PC-3 (cell line): Measurements from ENCODE around the gene JCHAIN. TPM values are rescaled to one million over a fixed set of nuclear protein-coding genes. Genes with fewer than 3 reads are reported as not detected.
A peak's percentile ranks its signal among the peaks of the same experiment; 100 is the strongest.

ENCODE experiments used
- ATAC-seq: fragments of 200-7000 bp; cut with Tn5 transposase; 2 replicates; pipeline ENCODE4 v1.9.1; 2020; ENCODE audit warnings: mild to moderate bottlenecking, moderate library complexity
- BruUV-seq: library from RNA; stranded (reverse); fragments of 400-500 nt; replicated peaks from 2 replicates; lab custom pipeline; 2021; lab: Mats Ljungman, UMichigan
- CTCF ChIA-PET: fragments of 300-600 bp; sonication (Branson Sonifier 250); formaldehyde crosslinking; loops from one replicate; lab custom pipeline; 2022; ENCODE audit warnings: antibody characterized with exemption; lab: Charles Lee
- POLR2A ChIA-PET: fragments of 300-600 bp; sonication (Branson Sonifier 250); formaldehyde crosslinking; loops from one replicate; lab custom pipeline; 2022; ENCODE audit warnings: antibody characterized with exemption; ENCODE audit not compliant: unreplicated experiment; lab: Charles Lee
- DNase-seq: peaks from one replicate; pipeline ENCODE4 v3.0.0-alpha.2; 2015
- H2AFZ ChIP-seq: fragments of 300-600 bp; sonication (generic); 2 replicates; pipeline ENCODE4 v1.6.0; 2016; ENCODE audit warnings: antibody characterized with exemption, low read length
- H3F3A ChIP-seq: fragments of 300-600 bp; sonication (generic); one replicate; pipeline ENCODE4 v1.6.0; 2017; ENCODE audit warnings: antibody characterized with exemption, low read length, control low read depth, mild to moderate bottlenecking; ENCODE audit not compliant: unreplicated experiment
- H3K27ac ChIP-seq: fragments of 300-600 bp; sonication (generic); 2 replicates; pipeline ENCODE4 v1.5.1; 2016; ENCODE audit warnings: mild to moderate bottlenecking, low read length
- H3K27me3 ChIP-seq: fragments of 300-600 bp; sonication (generic); 2 replicates; pipeline ENCODE4 v1.6.1; 2016; ENCODE audit warnings: low read length, mixed read lengths
- H3K36me3 ChIP-seq: fragments of 300-600 bp; sonication (generic); 2 replicates; pipeline ENCODE4 v1.6.1; 2016; ENCODE audit warnings: low read depth, mixed run types, low read length, mixed read lengths
- H3K4me1 ChIP-seq: fragments of 300-600 bp; sonication (generic); 2 replicates; pipeline ENCODE4 v1.5.1; 2016; ENCODE audit warnings: low read length; ENCODE audit not compliant: insufficient read depth
- H3K4me2 ChIP-seq: fragments of 300-600 bp; sonication (generic); 2 replicates; pipeline ENCODE4 v1.6.0; 2016; ENCODE audit warnings: low read length
- H3K4me3 ChIP-seq: fragments of 300-600 bp; sonication (generic); 2 replicates; pipeline ENCODE4 v1.5.1; 2016; ENCODE audit warnings: mild to moderate bottlenecking, low read length, mixed read lengths
- H3K79me2 ChIP-seq: fragments of 300-600 bp; sonication (generic); 2 replicates; pipeline ENCODE4 v1.6.1; 2017; ENCODE audit warnings: low read length, mixed read lengths
- H3K9ac ChIP-seq: fragments of 300-600 bp; sonication (generic); 2 replicates; pipeline ENCODE4 v1.6.0; 2016; ENCODE audit warnings: mild to moderate bottlenecking, low read length
- H3K9me2 ChIP-seq: fragments of 300-600 bp; sonication (generic); replicated peaks from 2 replicates; pipeline ENCODE4 v1.6.1; 2016; ENCODE audit warnings: mixed run types, low read length, mixed read lengths
- H3K9me3 ChIP-seq: fragments of 300-600 bp; sonication (generic); 2 replicates; pipeline ENCODE4 v1.6.1; 2016; ENCODE audit warnings: low read length, mixed read lengths
- H4K20me1 ChIP-seq: fragments of 300-600 bp; sonication (generic); 2 replicates; pipeline ENCODE4 v1.6.1; 2016; ENCODE audit warnings: low read length, mixed read lengths
- EZH2 ChIP-seq: fragments of 300-600 bp; sonication (generic); IDR thresholded peaks from one replicate; pipeline ENCODE4 v1.6.1; 2017; ENCODE audit warnings: antibody characterized with exemption, mild to moderate bottlenecking, low read length; ENCODE audit not compliant: unreplicated experiment
- EZH2phosphoT487 ChIP-seq: fragments of 300-600 bp; sonication (generic); IDR thresholded peaks from 2 replicates; pipeline ENCODE4 v1.6.1; 2018; ENCODE audit warnings: mild to moderate bottlenecking, antibody characterized with exemption, low read length, borderline replicate concordance
- intact Hi-C: fragments of 100-400 bp; cut with micrococcal nuclease; formaldehyde crosslinking; loops from 2 replicates; pipeline ENCODE4 v1.9.0; 2023
- total RNA-seq: library from RNA; depleted of rRNA; stranded (reverse); fragments of >200 nt; gene quantifications from 2 replicates; pipeline ENCODE4 v1.2.3, GENCODE V29; 2014
- TF ChIP-seq, protein P1 (sequence below): fragments of 300-600 bp; sonication (generic); conservative IDR thresholded peaks from 2 replicates; pipeline ENCODE4 v1.5.1; 2017; ENCODE audit warnings: antibody characterized with exemption, low read depth, mild to moderate bottlenecking, low read length

The JCHAIN gene
- total RNA-seq, 1 experiment from 2014 or later: not detected

DNA sequence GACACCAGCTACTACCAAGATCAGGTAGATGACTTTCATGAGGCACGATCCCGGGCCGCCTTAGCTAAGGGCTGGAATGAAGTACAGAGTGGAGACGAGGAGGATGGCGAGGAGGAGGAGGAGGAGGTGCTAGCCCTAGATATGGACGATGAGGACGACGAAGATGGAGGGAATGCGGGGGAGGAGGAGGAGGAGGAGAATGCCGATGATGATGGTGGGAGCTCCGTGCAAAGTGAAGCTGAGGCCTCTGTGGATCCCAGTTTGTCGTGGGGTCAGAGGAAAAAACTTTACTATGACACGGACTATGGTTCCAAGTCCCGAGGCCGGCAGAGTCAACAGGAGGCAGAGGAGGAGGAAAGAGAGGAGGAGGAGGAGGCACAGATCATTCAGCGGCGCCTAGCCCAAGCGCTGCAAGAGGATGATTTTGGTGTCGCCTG, 22.5 kb upstream of the JCHAIN start:
- Histone ChIP-seq H3K27ac (peak overlapping the region; percentile 68), H3K4me2 (peak overlapping the region; percentile 93), H4K20me1 (peaks cover 16% of the 10 kb centered on the region), H3K36me3 (peaks cover 10% of the 10 kb centered on the region), H3K27me3 (no peaks in the 10 kb centered on the region), H3K9me2 (no peaks in the 10 kb centered on the region), H3K9ac (peak overlapping the region; percentile 94), H3K4me3 (peak overlapping the region; percentile 89), H3F3A (no peaks in the 10 kb centered on the region), H2AFZ (peak overlapping the region; percentile 76), H3K79me2 (peaks cover 49% of the 10 kb centered on the region), H3K4me1 (peaks cover 21% of the 10 kb centered on the region), H3K9me3 (no peaks in the 10 kb centered on the region)
- peak; percentile 5 for ATAC-seq
- POLR2A ChIA-PET: interaction anchor here (0.8 kb wide), 1 partner anchor 321 kb away, joined by 4 read pairs; no protein-coding TSS in a partner anchor
- intact Hi-C loops: loop anchor here (1.0 to 5.0 kb wide), 5 partner anchors 15 to 303 kb away; partner anchors contain the start of genes DCK and GRSF1
- DNase-seq: no peak
- TF ChIP-seq, protein P1, sequence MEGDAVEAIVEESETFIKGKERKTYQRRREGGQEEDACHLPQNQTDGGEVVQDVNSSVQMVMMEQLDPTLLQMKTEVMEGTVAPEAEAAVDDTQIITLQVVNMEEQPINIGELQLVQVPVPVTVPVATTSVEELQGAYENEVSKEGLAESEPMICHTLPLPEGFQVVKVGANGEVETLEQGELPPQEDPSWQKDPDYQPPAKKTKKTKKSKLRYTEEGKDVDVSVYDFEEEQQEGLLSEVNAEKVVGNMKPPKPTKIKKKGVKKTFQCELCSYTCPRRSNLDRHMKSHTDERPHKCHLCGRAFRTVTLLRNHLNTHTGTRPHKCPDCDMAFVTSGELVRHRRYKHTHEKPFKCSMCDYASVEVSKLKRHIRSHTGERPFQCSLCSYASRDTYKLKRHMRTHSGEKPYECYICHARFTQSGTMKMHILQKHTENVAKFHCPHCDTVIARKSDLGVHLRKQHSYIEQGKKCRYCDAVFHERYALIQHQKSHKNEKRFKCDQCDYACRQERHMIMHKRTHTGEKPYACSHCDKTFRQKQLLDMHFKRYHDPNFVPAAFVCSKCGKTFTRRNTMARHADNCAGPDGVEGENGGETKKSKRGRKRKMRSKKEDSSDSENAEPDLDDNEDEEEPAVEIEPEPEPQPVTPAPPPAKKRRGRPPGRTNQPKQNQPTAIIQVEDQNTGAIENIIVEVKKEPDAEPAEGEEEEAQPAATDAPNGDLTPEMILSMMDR: no peak
- no peak for TF ChIP-seq EZH2
- TF ChIP-seq EZH2phosphoT487: no peak
- BruUV-seq: TSS peak; percentile 64
- CTCF ChIA-PET: interaction anchor here (0.6 kb wide), 2 partner anchors 16 to 321 kb away, joined by 3 to 6 read pairs; no protein-coding TSS in a partner anchor

DNA sequence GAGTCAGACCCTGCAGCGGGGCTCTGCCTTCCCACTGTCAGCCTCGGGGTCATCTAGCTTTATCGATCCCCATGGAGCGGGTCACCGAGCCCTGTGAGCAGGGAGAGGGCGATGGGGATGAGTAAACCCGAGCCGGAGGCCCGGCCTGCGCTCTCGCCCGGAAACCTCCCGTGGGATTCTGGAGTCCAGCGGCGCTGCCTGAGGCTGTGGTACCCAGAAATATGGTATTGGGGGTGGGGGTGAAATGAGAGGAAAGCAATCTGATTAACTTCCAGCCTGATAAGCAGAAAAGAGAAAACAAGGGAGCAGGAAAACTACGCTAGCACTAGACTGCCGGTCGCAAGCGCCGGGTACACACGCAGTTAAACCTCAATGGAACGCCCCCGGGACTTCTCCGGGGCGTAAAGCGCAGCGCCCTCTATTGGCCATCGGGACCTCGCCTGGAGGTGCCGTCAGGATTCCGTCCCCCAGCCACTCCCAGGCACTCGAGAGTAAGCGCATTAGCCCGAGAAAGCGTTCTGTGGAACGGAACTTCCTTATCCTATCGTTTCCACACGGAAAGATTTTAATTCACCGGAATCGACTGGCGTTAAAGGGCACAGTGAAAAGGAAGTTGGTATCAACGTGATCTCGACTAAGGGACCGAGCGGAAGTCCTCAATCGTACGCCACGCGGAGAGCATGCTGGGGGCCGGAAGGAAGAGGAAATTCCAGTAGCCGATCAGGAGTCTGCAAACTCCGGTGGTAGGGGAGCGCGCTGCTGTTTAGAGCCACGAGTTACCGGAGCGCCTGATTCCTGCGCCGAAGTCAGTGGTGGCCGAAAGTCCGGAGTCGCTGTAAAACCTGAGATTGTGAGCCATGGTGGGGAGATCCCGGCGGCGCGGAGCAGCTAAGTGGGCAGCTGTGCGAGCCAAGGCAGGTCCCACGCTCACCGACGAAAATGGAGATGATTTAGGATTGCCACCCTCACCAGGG, 21.8 kb upstream of the JCHAIN start, which contains the start of gene UTP3:
UTP3 (plus strand) TSS at position 712 of the 974 bp plus-strand sequence; CDS start at position 858, 146 bp downstream.
- Histone ChIP-seq H3K4me3 (peak within 1 kb of the TSS; percentile 89), H3F3A (no peaks in the 10 kb centered on the region), H3K36me3 (peaks cover 10% of the 10 kb centered on the region), H4K20me1 (peaks cover 16% of the 10 kb centered on the region), H3K4me2 (peak within 1 kb of the TSS; percentile 93), H3K27me3 (no peaks in the 10 kb centered on the region), H3K27ac (peak within 1 kb of the TSS; percentile 68), H3K9me3 (no peaks in the 10 kb centered on the region), H3K79me2 (peaks cover 47% of the 10 kb centered on the region), H2AFZ (peak within 1 kb of the TSS; percentile 99), H3K9me2 (no peaks in the 10 kb centered on the region), H3K4me1 (peaks cover 21% of the 10 kb centered on the region), H3K9ac (peak within 1 kb of the TSS; percentile 94)
- ChIA-PET CTCF (interaction anchor here (0.6 kb wide), 2 partner anchors 34 to 322 kb away, joined by 3 to 6 read pairs; no protein-coding TSS in a partner anchor), POLR2A (interaction anchor here (0.8 kb wide), 1 partner anchor 322 kb away, joined by 4 read pairs; no protein-coding TSS in a partner anchor)
- DNase-seq (peak; percentile 100), ATAC-seq (peak; percentile 95)
- intact Hi-C loops: loop anchor here (1.0 to 5.0 kb wide), 5 partner anchors 16 to 304 kb away; partner anchors contain the start of genes DCK and GRSF1
- TF ChIP-seq EZH2: no peak
- TF ChIP-seq, protein P1: peak; percentile 99
- BruUV-seq: TSS peak; percentile 99
